Smooth muscle cell (in vitro differentiated cells): Measurements from ENCODE around the gene DSEL. TPM values are rescaled to one million over a fixed set of nuclear protein-coding genes. Genes with fewer than 3 reads are reported as not detected.

Source experiments
- DNase-seq: peaks from one replicate; lab custom pipeline; 2025; ENCODE audit not compliant: unreplicated experiment; lab: John Stamatoyannopoulos, UW
- H2AFZ ChIP-seq: fragments of 200-600 bp; sonication (generic); 2 replicates; pipeline ENCODE4 v1.6.0; 2016; ENCODE audit warnings: antibody characterized with exemption, low read depth, mild to moderate bottlenecking
- H3F3A ChIP-seq: fragments of 200-600 bp; sonication (generic); 2 replicates; pipeline ENCODE4 v1.6.0; 2017; ENCODE audit warnings: antibody characterized with exemption, low read depth
- H3K27ac ChIP-seq: fragments of 200-600 bp; sonication (generic); 2 replicates; pipeline ENCODE4 v1.5.1; 2016; ENCODE audit warnings: low read depth, mild to moderate bottlenecking
- H3K27me3 ChIP-seq: fragments of 200-600 bp; sonication (generic); 2 replicates; pipeline ENCODE4 v1.6.1; 2016; ENCODE audit warnings: low read depth, mild to moderate bottlenecking
- H3K36me3 ChIP-seq: fragments of 200-600 bp; sonication (generic); 2 replicates; pipeline ENCODE4 v1.5.1; 2016; ENCODE audit warnings: low read depth
- H3K4me1 ChIP-seq: fragments of 200-600 bp; sonication (generic); 2 replicates; pipeline ENCODE4 v1.5.1; 2016; ENCODE audit warnings: low read depth
- H3K4me2 ChIP-seq: fragments of 200-600 bp; sonication (generic); 2 replicates; pipeline ENCODE4 v1.6.0; 2016; ENCODE audit warnings: mild to moderate bottlenecking
- H3K4me3 ChIP-seq: fragments of 200-600 bp; sonication (generic); 2 replicates; pipeline ENCODE4 v1.5.1; 2016; ENCODE audit warnings: mild to moderate bottlenecking
- H3K79me2 ChIP-seq: fragments of 200-600 bp; sonication (generic); 2 replicates; pipeline ENCODE4 v1.6.0; 2016; ENCODE audit warnings: low read depth, mild to moderate bottlenecking
- H3K9ac ChIP-seq: fragments of 200-600 bp; sonication (generic); 2 replicates; pipeline ENCODE4 v1.6.0; 2016; ENCODE audit warnings: low read depth
- H3K9me3 ChIP-seq: fragments of 200-600 bp; sonication (generic); replicated peaks from 2 replicates; pipeline ENCODE4 v1.5.1; 2016; ENCODE audit warnings: low read depth
- H4K20me1 ChIP-seq: fragments of 200-600 bp; sonication (generic); 2 replicates; pipeline ENCODE4 v1.6.0; 2016; ENCODE audit warnings: low read depth
- CTCF ChIP-seq: fragments of 200-600 bp; sonication (generic); IDR thresholded peaks from 2 replicates; pipeline ENCODE4 v1.5.1; 2017; ENCODE audit warnings: borderline replicate concordance, mild to moderate bottlenecking, antibody characterized with exemption; ENCODE audit not compliant: insufficient read depth, poor library complexity, severe bottlenecking
- WGBS: methylation state at CpG from one replicate; pipeline ENCODE4 v1.1.7; 2016; ENCODE audit warnings: low lambda C conversion rate; 5-methylcytosine and 5-hydroxymethylcytosine counted together
- polyA plus RNA-seq: library from polyadenylated mRNA; unstranded; fragments of >200 nt; fragmentation: Nextera tagmentation; extraction: Ambion mirVana; gene quantifications from 2 replicates; pipeline ENCODE4 v1.2.1, GENCODE V29; 2016
- total RNA-seq: library from RNA; depleted of rRNA; stranded (reverse); fragments of >200 nt; gene quantifications from 2 replicates; pipeline ENCODE4 v1.2.3, GENCODE V29; 2014

The DSEL gene
- total and polyA plus RNA-seq, 2 experiments from 2014 or later, result 4.3 to 14.0 TPM

GRCh38 chr18:67518566-67518965, 2.0 kb upstream of the DSEL start:
- Histone ChIP-seq H3K36me3 (no peaks in the 10 kb centered on the region), H3K27me3 (no peaks in the 10 kb centered on the region), H3K79me2 (peaks cover 25% of the 10 kb centered on the region), H3K4me2 (no peak overlapping the region), H2AFZ (no peak overlapping the region), H3K9me3 (no peaks in the 10 kb centered on the region), H3K4me1 (peaks cover 10% of the 10 kb centered on the region), H3K4me3 (no peak overlapping the region), H3K27ac (no peak overlapping the region), H3K9ac (no peak overlapping the region), H3F3A (peaks cover 20% of the 10 kb centered on the region), H4K20me1 (no peaks in the 10 kb centered on the region)
- 96% methylated on average over 5 of the region's 5 CpGs for WGBS
- no peak for TF ChIP-seq CTCF
- DNase-seq, result no peak

DNA sequence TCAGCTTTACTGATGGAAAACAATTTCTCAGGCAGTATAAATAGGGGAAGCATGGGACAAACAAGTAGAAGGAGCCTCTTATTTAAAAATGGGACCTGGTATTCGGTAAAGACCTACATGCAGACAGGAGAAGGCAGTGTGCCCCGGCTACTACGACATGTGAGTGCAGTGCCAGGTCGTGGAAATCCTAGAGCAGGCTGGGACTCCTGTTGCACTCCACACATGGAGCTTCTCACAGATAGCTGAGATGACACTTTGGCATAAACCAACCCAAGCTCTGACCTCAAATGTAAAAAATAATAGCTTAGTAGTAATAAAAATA, 885 bp upstream of the DSEL start:
- Histone ChIP-seq H3F3A (peaks cover 20% of the 10 kb centered on the region), H3K4me1 (peaks cover 10% of the 10 kb centered on the region), H3K4me2 (peak overlapping the region; percentile 96), H3K4me3 (peak overlapping the region; percentile 97), H3K79me2 (peaks cover 37% of the 10 kb centered on the region), H3K36me3 (no peaks in the 10 kb centered on the region), H3K9ac (peak overlapping the region; percentile 71), H3K27ac (peak overlapping the region; percentile 58), H3K27me3 (no peaks in the 10 kb centered on the region), H2AFZ (peak overlapping the region; percentile 85), H4K20me1 (no peaks in the 10 kb centered on the region), H3K9me3 (no peaks in the 10 kb centered on the region)
- 14% methylated on average over 4 of the region's 4 CpGs for WGBS
- TF ChIP-seq CTCF, result no peak
- DNase-seq, result no peak

- Histone ChIP-seq H3K36me3 (no peaks in the 10 kb centered on the region), H4K20me1 (no peaks in the 10 kb centered on the region), H3K4me2 (peak overlapping the region; percentile 85), H3K9me3 (no peaks in the 10 kb centered on the region), H3K9ac (peak overlapping the region; percentile 96), H3F3A (peaks cover 23% of the 10 kb centered on the region), H3K27ac (peak overlapping the region; percentile 82), H3K4me1 (peaks cover 10% of the 10 kb centered on the region), H3K27me3 (no peaks in the 10 kb centered on the region), H2AFZ (peak overlapping the region; percentile 98), H3K4me3 (peak overlapping the region; percentile 97), H3K79me2 (peaks cover 48% of the 10 kb centered on the region)
- 1% methylated on average over 49 of the region's 53 CpGs for WGBS
- TF ChIP-seq CTCF, result peak; percentile 62
- peak; percentile 66 for DNase-seq
Measured at GRCh38 chr18:67515942-67516538, 480 bp downstream of the DSEL start.

GRCh38 chr18:67514901-67515540, 1.5 kb downstream of the DSEL start:
- peaks cover 17% of the 10 kb centered on the region for H3K4me1 ChIP-seq
- WGBS, result 23% methylated on average over 6 of the region's 6 CpGs
- peak overlapping the region; percentile 82 for H3K27ac ChIP-seq
- peak overlapping the region; percentile 85 for H3K4me2 ChIP-seq
- no peaks in the 10 kb centered on the region for H3K36me3 ChIP-seq
- peaks cover 48% of the 10 kb centered on the region for H3K79me2 ChIP-seq
- H3K4me3 ChIP-seq, result peak overlapping the region; percentile 97
- peak overlapping the region; percentile 98 for H2AFZ ChIP-seq
- no peak for TF ChIP-seq CTCF
- H3F3A ChIP-seq, result peaks cover 19% of the 10 kb centered on the region
- no peaks in the 10 kb centered on the region for H3K27me3 ChIP-seq
- DNase-seq, result no peak
- no peaks in the 10 kb centered on the region for H4K20me1 ChIP-seq
- no peaks in the 10 kb centered on the region for H3K9me3 ChIP-seq
- H3K9ac ChIP-seq, result peak overlapping the region; percentile 96
